Limb (tissue), 2 donors: ENCODE measurements around the gene DTX4.
A peak's percentile ranks its signal among the peaks of the same experiment; 100 is the strongest.

Experiments
- DNase-seq, 2 donors: peaks; one replicate each; pipeline ENCODE4 v3.0.0-alpha.2; 2016; ENCODE audit errors: extremely low spot score in 2 of 2

Gene DTX4

GRCh38 chr11:59218319-59218718, 46.4 kb downstream of the DTX4 start:
- DNase-seq: no peak

GRCh38 chr11:59218893-59219292, 47.0 kb downstream of the DTX4 start:
- DNase-seq: no peak

GRCh38 chr11:59219836-59220235, 47.9 kb downstream of the DTX4 start:
- DNase-seq: no peak

GRCh38 chr11:59221441-59221840, 49.5 kb downstream of the DTX4 start:
- DNase-seq: no peak

GRCh38 chr11:59222464-59223060, 50.6 kb downstream of the DTX4 start:
- no peak for DNase-seq

GRCh38 chr11:59223177-59223576, 51.2 kb downstream of the DTX4 start:
- no peak for DNase-seq

- DNase-seq: no peak
Observed at GRCh38 chr11:59223611-59224010, 51.7 kb downstream of the DTX4 start.

- no peak for DNase-seq
Observed at GRCh38 chr11:59224351-59224928, 52.5 kb downstream of the DTX4 start.

- DNase-seq: no peak
Observed at GRCh38 chr11:59225017-59225416, 53.1 kb downstream of the DTX4 start.

- DNase-seq: no peak
Observed at GRCh38 chr11:59226396-59226795, 54.5 kb downstream of the DTX4 start.

GRCh38 chr11:59240322-59240721, 68.4 kb downstream of the DTX4 start:
- no peak for DNase-seq

GRCh38 chr11:59243633-59244032, 71.7 kb downstream of the DTX4 start:
- DNase-seq: no peak

GRCh38 chr11:59247531-59248227, 75.7 kb downstream of the DTX4 start:
- peak in 1 of 2 donors; percentile 66 for DNase-seq

GRCh38 chr11:59249535-59249934, 77.6 kb downstream of the DTX4 start:
- no peak for DNase-seq

- DNase-seq: no peak
Observed at GRCh38 chr11:59253001-59253400, 81.1 kb downstream of the DTX4 start.

GRCh38 chr11:59254286-59254685, 82.4 kb downstream of the DTX4 start:
- no peak for DNase-seq

GRCh38 chr11:59255281-59255680, 83.3 kb downstream of the DTX4 start:
- no peak for DNase-seq
